BLaER1 treated with 17β-estradiol and CSF1 and Interleukin-3, amounts not matched to agents 10 nM and 100 nM (cell line): ENCODE measurements around the gene ZNF618.

Source experiments
- H3K27ac ChIP-seq, 11 experiments: shearing (Covaris generic); formaldehyde crosslinking; 2 replicates each; pipeline ENCODE4 v1.8.1; 2022
- H3K27me3 ChIP-seq, 11 experiments: shearing (Covaris generic); formaldehyde crosslinking; 2 replicates each; pipeline ENCODE4 v1.8.1; 2022
- H3K36me3 ChIP-seq, 11 experiments: shearing (Covaris generic); formaldehyde crosslinking; 2 replicates each; pipeline ENCODE4 v1.8.1; 2022
- H3K4me1 ChIP-seq, 10 experiments: shearing (Covaris generic); formaldehyde crosslinking; 2 replicates each; pipeline ENCODE4 v1.8.1; 2022
- H3K4me2 ChIP-seq, 11 experiments: shearing (Covaris generic); formaldehyde crosslinking; 2 replicates each; pipeline ENCODE4 v1.8.1; 2022
- H3K4me3 ChIP-seq, 10 experiments: shearing (Covaris generic); formaldehyde crosslinking; 2 replicates each; pipeline ENCODE4 v1.8.1; 2022
- H3K9ac ChIP-seq, 11 experiments: shearing (Covaris generic); formaldehyde crosslinking; 2 replicates each; pipeline ENCODE4 v1.8.1; 2022
- H3K9me3 ChIP-seq, 11 experiments: shearing (Covaris generic); formaldehyde crosslinking; replicated peaks in 1 of 11; 2 replicates each; pipeline ENCODE4 v1.8.1; 2022
- H4K20me1 ChIP-seq, 11 experiments: shearing (Covaris generic); formaldehyde crosslinking; 2 replicates each; pipeline ENCODE4 v1.8.1; 2022
- Cebpa-rat ChIP-seq, 11 experiments: shearing (Covaris generic); IDR thresholded peaks; 2 replicates each; pipeline ENCODE4 v1.8.1; 2022

Gene ZNF618

GRCh38 chr9:114003351-114003750 is 127.2 kb downstream of the ZNF618 start:
- peaks cover 4 to 82% (median 71%) of the 10 kb centered on the region in 11 experiments; a peak in 18 of 22 replicates for H3K36me3 ChIP-seq
- peak overlapping the region in 10 of 11 experiments; percentile 32 to 71 (median 61); a peak in 19 of 22 replicates for H3K27ac ChIP-seq
- H3K9me3 ChIP-seq, result peaks cover 0 to 12% (median 0%) of the 10 kb centered on the region in 11 experiments; a peak in 5 of 22 replicates
- peak overlapping the region; percentile 73 to 95 (median 84) for H3K4me2 ChIP-seq
- H3K4me1 ChIP-seq, result peaks cover 43 to 92% (median 75%) of the 10 kb centered on the region in 10 experiments
- no peak for TF ChIP-seq Cebpa-rat (IDR thresholded peaks at IDR 0.05)
- H3K27me3 ChIP-seq, result peaks cover 0 to 40% (median 0%) of the 10 kb centered on the region in 11 experiments; a peak in 4 of 22 replicates
- H4K20me1 ChIP-seq, result peaks cover 0 to 80% (median 19%) of the 10 kb centered on the region in 11 experiments; a peak in 11 of 22 replicates
- H3K4me3 ChIP-seq, result no peak overlapping the region; a peak in 1 of 20 replicates
- peak overlapping the region in 7 of 11 experiments; percentile 5 to 57 (median 39); a peak in 10 of 22 replicates for H3K9ac ChIP-seq

DNA sequence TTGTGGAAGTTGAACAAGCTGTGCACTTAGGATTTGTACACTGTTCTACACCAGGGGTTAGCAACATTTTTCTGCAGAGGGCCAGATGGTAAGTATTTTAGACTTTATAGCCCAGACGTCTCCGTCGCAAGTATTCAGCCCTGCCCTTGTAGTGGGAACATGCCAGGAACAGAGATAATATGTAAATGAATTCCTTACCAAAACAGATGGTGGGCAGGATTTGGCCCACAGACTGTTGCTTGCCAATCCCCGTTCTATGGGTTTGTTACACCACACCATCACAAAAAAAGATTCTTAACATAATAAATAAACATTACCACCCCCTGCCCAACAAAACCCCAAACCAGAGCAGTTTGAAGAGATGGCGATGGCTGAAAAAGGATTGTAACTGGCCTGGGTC is 127.6 kb downstream of the ZNF618 start:
- Histone ChIP-seq H3K27me3 (peaks cover 0 to 38% (median 0%) of the 10 kb centered on the region in 11 experiments; a peak in 4 of 22 replicates), H4K20me1 (peaks cover 0 to 76% (median 19%) of the 10 kb centered on the region in 11 experiments; a peak in 11 of 22 replicates), H3K36me3 (peaks cover 4 to 82% (median 71%) of the 10 kb centered on the region in 11 experiments; a peak in 18 of 22 replicates), H3K4me3 (peak overlapping the region in 3 of 10 experiments; percentile 4 to 44 (median 41); a peak in 3 of 20 replicates), H3K4me2 (peak overlapping the region; percentile 73 to 95 (median 84)), H3K27ac (peak overlapping the region in 10 of 11 experiments; percentile 32 to 71 (median 61); a peak in 20 of 22 replicates), H3K9ac (peak overlapping the region in 9 of 11 experiments; percentile 5 to 57 (median 41); a peak in 14 of 22 replicates), H3K9me3 (peaks cover 0 to 12% (median 0%) of the 10 kb centered on the region in 11 experiments; a peak in 5 of 22 replicates), H3K4me1 (peaks cover 43 to 88% (median 75%) of the 10 kb centered on the region in 10 experiments)
- TF ChIP-seq Cebpa-rat (IDR thresholded peaks at IDR 0.05), result no peak

DNA sequence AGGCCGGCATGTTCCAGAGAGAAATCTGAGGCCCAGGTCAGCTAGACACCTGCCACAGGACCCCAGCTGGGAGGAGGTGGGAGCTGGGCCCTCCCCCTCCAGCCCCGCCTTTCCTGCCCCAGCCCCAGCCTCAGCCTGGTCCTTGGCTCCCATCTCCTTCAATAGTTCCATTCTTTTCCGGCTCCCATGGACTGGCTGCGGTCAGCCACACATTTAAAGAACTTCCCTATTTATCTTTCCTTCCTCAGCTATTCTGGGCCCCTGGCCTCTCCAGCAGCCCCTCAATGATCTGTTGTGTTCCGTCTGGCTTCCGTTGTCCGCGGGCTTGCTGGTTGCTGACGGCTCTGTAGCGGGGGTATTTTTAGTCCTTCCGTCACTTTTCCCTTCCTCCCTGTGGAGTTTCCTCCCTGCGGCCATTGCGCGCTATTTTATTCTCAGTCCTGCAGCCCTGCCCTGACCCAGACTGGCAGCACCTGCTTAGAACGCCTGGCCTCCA is 128.2 kb downstream of the ZNF618 start:
- TF ChIP-seq Cebpa-rat (IDR thresholded peaks at IDR 0.05), result no peak
- Histone ChIP-seq H3K27ac (peak overlapping the region in 10 of 11 experiments; percentile 32 to 71 (median 61); a peak in 20 of 22 replicates), H3K4me1 (peaks cover 43 to 89% (median 78%) of the 10 kb centered on the region in 10 experiments), H4K20me1 (peaks cover 0 to 71% (median 19%) of the 10 kb centered on the region in 11 experiments; a peak in 11 of 22 replicates), H3K9ac (peak overlapping the region in 9 of 11 experiments; percentile 5 to 57 (median 41); a peak in 15 of 22 replicates), H3K4me3 (peak overlapping the region in 4 of 10 experiments; percentile 4 to 44 (median 29); a peak in 6 of 20 replicates), H3K27me3 (peaks cover 0 to 41% (median 0%) of the 10 kb centered on the region in 11 experiments; a peak in 4 of 22 replicates), H3K36me3 (peaks cover 4 to 82% (median 72%) of the 10 kb centered on the region in 11 experiments; a peak in 18 of 22 replicates), H3K9me3 (peaks cover 0 to 12% (median 0%) of the 10 kb centered on the region in 11 experiments; a peak in 5 of 22 replicates), H3K4me2 (peak overlapping the region; percentile 73 to 95 (median 84))

DNA sequence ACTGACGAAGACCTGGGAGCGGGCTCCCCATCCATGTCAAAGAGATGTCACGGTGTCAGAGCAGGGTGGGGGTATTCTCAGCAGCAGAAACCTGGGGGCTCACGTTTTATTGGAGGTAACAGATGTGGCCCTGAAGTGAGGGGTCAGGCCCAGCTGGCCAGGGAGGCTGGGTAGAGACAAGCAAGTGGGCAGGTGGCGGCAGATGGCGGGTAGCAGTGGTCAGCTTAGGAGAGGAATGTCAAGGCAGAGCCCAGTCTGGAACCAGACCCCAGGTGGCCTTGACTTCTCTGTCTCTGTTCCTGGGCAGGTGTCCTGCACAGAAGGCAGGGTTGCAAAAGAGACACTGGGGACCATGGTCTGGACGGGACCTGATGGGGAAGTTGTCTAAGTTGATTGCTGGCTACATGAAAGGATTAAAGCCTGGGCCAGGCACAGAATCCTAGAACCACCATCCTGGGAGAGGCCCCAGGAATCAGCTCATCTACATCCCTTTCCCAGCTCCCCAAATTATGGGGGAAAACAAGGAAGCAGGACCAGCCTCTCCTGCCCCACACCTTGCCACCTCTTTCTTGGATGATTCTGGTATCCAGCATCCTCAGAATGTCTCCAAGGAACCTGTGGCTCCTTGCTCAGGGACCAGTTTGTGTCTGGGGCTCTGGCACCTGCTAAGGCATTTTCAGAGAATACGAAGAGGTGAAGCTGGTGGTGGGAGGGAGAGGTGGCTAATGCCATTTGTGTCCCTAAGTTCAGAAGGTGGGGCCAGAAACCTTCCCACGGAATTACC is 129.5 kb downstream of the ZNF618 start:
- peak overlapping the region in 6 of 11 experiments; percentile 21 to 63 (median 40); a peak in 8 of 22 replicates for H3K27ac ChIP-seq
- peaks cover 0 to 12% (median 0%) of the 10 kb centered on the region in 11 experiments; a peak in 5 of 22 replicates for H3K9me3 ChIP-seq
- H3K9ac ChIP-seq, result no peak overlapping the region
- H4K20me1 ChIP-seq, result peaks cover 0 to 65% (median 19%) of the 10 kb centered on the region in 11 experiments; a peak in 11 of 22 replicates
- TF ChIP-seq Cebpa-rat (IDR thresholded peaks at IDR 0.05), result no peak
- peak overlapping the region; percentile 73 to 95 (median 84) for H3K4me2 ChIP-seq
- no peak overlapping the region for H3K4me3 ChIP-seq
- H3K36me3 ChIP-seq, result peaks cover 4 to 82% (median 71%) of the 10 kb centered on the region in 11 experiments; a peak in 18 of 22 replicates
- H3K4me1 ChIP-seq, result peaks cover 43 to 90% (median 76%) of the 10 kb centered on the region in 10 experiments
- peaks cover 0 to 41% (median 0%) of the 10 kb centered on the region in 11 experiments; a peak in 4 of 22 replicates for H3K27me3 ChIP-seq

- H3K9ac ChIP-seq, result no peak overlapping the region
- H3K36me3 ChIP-seq, result peaks cover 7 to 82% (median 71%) of the 10 kb centered on the region in 11 experiments; a peak in 19 of 22 replicates
- TF ChIP-seq Cebpa-rat (IDR thresholded peaks at IDR 0.05), result no peak
- no peak overlapping the region for H3K4me3 ChIP-seq
- H3K27ac ChIP-seq, result peak overlapping the region in 2 of 11 experiments; percentile 24 to 40; a peak in 3 of 22 replicates
- peak overlapping the region in 10 of 11 experiments; percentile 77 to 95 (median 84); a peak in 13 of 22 replicates for H3K4me2 ChIP-seq
- H3K4me1 ChIP-seq, result peaks cover 43 to 84% (median 73%) of the 10 kb centered on the region in 10 experiments
- peaks cover 0 to 59% (median 19%) of the 10 kb centered on the region in 11 experiments; a peak in 11 of 22 replicates for H4K20me1 ChIP-seq
- H3K9me3 ChIP-seq, result peaks cover 0 to 14% (median 0%) of the 10 kb centered on the region in 11 experiments; a peak in 6 of 22 replicates
- H3K27me3 ChIP-seq, result peaks cover 0 to 41% (median 0%) of the 10 kb centered on the region in 11 experiments; a peak in 4 of 22 replicates
Observed at GRCh38 chr9:114006155-114006550, 130.0 kb downstream of the ZNF618 start.

DNA sequence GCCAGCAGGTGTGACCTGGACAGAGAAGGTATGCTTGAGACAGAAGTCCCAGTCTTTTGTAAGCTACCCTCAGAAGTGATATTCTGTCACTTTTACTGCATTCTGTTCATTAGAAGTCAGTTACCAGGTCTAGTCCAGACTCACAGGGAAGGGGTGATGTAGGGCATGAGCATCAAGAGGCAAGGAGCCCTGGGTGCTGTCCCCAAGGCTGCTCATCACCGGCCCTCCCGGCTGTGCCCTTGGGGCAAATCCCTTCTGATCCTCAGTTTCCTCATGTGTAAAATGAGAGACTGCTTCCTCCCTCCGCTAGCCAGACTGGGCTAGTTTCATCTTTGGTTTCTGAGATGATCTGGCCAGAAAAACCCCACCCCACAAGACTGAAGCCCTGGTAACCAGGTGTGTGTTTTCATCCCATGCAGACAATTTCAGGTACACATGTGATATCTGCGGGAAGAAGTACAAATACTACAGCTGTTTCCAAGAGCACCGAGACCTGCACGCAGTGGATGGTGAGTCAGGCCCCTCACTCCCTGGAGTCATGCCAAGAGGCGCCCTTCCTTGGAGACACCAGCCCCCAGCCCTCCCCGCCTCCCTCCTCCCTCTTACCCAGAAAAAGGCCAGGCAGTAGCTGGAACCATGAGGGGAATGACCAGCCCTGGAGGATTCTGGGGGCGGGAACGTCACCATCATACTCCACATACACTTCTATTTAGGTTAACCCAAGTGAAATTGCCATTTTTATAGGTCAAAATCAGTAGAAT is 131.0 kb downstream of the ZNF618 start:
- Histone ChIP-seq H3K4me2 (peak overlapping the region in 3 of 11 experiments; percentile 17 to 95 (median 84); a peak in 2 of 22 replicates), H3K4me1 (peaks cover 39 to 75% (median 64%) of the 10 kb centered on the region in 10 experiments), H3K4me3 (no peak overlapping the region), H3K9me3 (peaks cover 0 to 19% (median 0%) of the 10 kb centered on the region in 11 experiments; a peak in 6 of 22 replicates), H3K27me3 (peaks cover 0 to 36% (median 0%) of the 10 kb centered on the region in 11 experiments; a peak in 4 of 22 replicates), H3K36me3 (peaks cover 12 to 82% (median 73%) of the 10 kb centered on the region in 11 experiments; a peak in 20 of 22 replicates), H4K20me1 (peaks cover 0 to 50% (median 15%) of the 10 kb centered on the region in 11 experiments; a peak in 11 of 22 replicates), H3K27ac (peak overlapping the region in 1 of 11 experiments; percentile 26; a peak in 1 of 22 replicates), H3K9ac (no peak overlapping the region)
- no peak for TF ChIP-seq Cebpa-rat (IDR thresholded peaks at IDR 0.05)

GRCh38 chr9:114007991-114008666 is 132.0 kb downstream of the ZNF618 start:
- Histone ChIP-seq H3K27me3 (peaks cover 0 to 25% (median 0%) of the 10 kb centered on the region in 11 experiments; a peak in 4 of 22 replicates), H3K9ac (no peak overlapping the region), H4K20me1 (peaks cover 0 to 40% (median 8%) of the 10 kb centered on the region in 11 experiments; a peak in 11 of 22 replicates), H3K36me3 (peaks cover 12 to 84% (median 76%) of the 10 kb centered on the region in 11 experiments; a peak in 20 of 22 replicates), H3K4me2 (peak overlapping the region in 6 of 11 experiments; percentile 2 to 34 (median 20); a peak in 6 of 22 replicates), H3K9me3 (peaks cover 0 to 19% (median 5%) of the 10 kb centered on the region in 11 experiments; a peak in 8 of 22 replicates), H3K4me3 (no peak overlapping the region), H3K27ac (peak overlapping the region in 2 of 11 experiments; percentile 8 to 12; a peak in 4 of 22 replicates), H3K4me1 (peaks cover 29 to 65% (median 54%) of the 10 kb centered on the region in 10 experiments)
- no peak for TF ChIP-seq Cebpa-rat (IDR thresholded peaks at IDR 0.05)
